HG03103 (cell line): ENCODE data around the gene MFAP4.
A peak's percentile ranks its signal among the peaks of the same experiment; 100 is the strongest.

Source experiments
- ATAC-seq: cut with Tn5 transposase; IDR thresholded peaks from one replicate; pipeline ENCODE4 v1.9.1; 2021; ENCODE audit warnings: low read depth; ENCODE audit not compliant: unreplicated experiment

Gene MFAP4

DNA sequence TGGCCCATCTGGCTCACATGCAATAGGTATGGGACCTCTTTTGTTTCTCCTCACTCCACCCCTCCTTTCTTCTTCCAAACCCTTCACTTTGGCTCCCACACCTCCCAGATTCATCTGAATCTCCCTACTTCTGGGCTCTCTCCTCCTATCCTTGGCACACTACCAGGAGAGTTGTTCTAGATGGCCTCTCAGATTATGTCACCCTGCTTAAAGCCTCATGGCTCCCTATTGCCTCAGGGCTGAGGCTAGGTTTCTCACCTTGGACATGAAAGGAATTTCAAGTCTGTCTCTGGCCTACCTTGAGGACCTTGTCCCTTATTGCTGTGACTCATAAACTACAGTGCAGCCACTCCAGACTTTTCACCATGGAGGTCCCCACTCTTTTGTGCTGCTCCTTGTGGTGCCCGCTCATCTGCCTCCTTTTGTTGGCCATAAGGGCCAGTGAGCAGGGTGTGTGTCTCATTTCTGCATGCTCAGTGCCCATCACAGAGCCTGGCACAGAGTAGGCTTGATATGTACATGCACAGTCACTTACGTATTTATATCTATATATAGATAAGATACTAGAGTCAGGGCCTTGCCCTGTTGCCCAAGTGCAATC lies 1.0 kb upstream of the MFAP4 start:
- no peak for ATAC-seq

DNA sequence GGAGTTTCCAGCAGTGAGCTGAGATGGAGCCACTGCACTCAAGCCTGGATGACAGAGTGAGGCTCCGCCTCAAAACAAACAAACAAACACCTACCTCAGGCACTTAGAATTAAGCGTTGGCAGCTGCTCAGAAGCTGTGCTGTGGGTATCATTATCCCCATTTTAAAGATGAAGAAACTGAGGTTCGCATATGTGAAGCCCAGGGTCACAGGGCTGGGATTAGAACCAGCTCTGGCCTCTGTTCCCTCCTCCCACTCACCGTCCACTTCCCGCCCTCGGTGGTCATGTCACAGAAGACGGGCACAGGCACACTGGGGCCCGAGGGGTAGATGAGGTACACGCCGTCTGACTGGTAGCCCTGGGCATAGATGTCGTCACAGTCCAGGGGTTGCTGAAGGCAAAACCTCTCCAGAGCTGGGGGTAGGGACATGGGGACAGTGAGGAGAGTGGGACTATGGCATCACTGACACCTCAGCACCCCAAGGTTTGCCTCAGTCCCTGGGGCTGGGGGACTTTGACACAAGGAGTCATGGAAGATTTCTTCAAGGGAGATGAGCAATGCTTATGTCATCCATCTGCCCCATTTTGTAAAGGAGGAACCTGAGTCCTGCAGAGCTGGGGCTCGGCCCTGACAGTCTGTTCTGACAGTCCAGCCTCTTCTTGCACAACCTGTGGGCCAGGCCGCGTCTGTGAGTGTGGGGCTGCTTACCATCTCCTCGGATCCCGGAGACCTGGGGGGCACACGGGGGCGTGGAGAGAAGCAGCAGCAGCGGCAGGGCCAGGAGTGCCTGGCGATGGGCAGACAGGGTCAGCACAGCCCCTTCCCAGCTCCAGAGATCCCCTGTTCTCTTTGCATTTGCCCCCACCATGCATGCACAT lies 700 bp downstream of the MFAP4 start:
- ATAC-seq: no peak

GRCh38 chr17:19385521-19385983 lies 1.4 kb downstream of the MFAP4 start:
- no peak for ATAC-seq

GRCh38 chr17:19384723-19385391 lies 2.1 kb downstream of the MFAP4 start:
- no peak for ATAC-seq

- no peak for ATAC-seq
Measured at GRCh38 chr17:19383681-19384470, 3.1 kb downstream of the MFAP4 start.

- ATAC-seq: no peak
Measured at GRCh38 chr17:19382531-19383444, 4.2 kb downstream of the MFAP4 start.

GRCh38 chr17:19381741-19382444 lies 5.1 kb downstream of the MFAP4 start:
- no peak for ATAC-seq

- ATAC-seq: no peak
Measured at GRCh38 chr17:19381361-19381740, 5.6 kb downstream of the MFAP4 start.

DNA sequence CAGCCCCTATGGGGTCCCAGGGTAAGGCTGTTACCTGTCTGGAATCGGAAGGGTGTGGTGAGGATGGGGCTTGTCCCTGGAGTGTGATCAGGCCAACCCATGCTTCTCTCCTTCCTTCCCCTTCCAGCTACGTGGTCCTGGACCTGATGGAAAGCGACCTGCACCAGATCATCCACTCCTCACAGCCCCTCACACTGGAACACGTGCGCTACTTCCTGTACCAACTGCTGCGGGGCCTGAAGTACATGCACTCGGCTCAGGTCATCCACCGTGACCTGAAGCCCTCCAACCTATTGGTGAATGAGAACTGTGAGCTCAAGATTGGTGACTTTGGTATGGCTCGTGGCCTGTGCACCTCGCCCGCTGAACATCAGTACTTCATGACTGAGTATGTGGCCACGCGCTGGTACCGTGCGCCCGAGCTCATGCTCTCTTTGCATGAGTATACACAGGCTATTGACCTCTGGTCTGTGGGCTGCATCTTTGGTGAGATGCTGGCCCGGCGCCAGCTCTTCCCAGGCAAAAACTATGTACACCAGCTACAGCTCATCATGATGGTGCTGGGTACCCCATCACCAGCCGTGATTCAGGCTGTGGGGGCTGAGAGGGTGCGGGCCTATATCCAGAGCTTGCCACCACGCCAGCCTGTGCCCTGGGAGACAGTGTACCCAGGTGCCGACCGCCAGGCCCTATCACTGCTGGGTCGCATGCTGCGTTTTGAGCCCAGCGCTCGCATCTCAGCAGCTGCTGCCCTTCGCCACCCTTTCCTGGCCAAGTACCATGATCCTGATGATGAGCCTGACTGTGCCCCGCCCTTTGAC lies 6.3 kb downstream of the MFAP4 start:
- no peak for ATAC-seq

- no peak for ATAC-seq
Measured at GRCh38 chr17:19379361-19380065, 7.5 kb downstream of the MFAP4 start.

GRCh38 chr17:19378416-19379360 lies 8.3 kb downstream of the MFAP4 start, which contains the start of gene MAPK7:
TSS of gene MAPK7 (plus strand) at chr17:19378498. CDS start at chr17:19378901, 403 bp downstream.
- ATAC-seq: peak; percentile 3

DNA sequence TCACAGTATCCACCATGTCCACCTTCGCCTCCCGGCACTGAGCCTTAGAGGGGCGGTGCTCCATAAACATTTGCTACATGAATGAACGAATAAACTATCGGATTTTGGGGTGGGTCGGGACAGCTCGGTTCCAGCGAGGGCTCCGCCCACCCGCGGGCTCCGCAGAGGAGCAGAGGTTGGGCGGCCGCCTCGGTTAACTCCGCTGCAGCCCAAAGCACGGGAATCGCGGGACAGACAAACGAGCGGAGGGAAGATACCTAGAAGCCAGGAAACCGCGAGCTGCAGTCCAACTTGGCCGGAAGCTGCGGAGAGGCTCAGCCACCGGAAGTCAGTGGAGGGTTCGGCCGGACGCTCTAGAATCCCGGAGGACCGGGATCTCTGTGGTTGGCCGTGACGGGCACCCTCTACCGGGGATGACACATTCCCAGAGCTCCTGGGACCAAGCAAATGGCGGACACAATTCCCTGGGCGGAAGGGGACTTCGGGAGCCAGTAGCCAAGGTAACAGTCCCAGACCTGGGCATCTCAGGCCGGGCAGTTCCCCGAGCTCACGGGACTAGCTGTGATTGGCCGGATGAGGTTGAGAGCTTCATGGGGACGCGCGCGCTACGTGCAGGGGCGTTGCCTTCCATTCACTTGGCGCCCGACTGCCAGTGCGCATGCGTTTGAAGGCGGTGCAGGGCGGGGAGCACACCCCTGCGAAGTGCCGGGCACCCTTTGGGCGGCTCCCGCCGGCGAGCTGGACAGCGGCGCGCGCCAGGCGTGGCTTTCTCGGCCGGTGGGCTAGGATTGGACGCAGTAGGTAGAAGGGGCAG lies 9.2 kb downstream of the MFAP4 start:
- ATAC-seq: peak; percentile 91

GRCh38 chr17:19376811-19377210 lies 10.2 kb downstream of the MFAP4 start:
- ATAC-seq: no peak

GRCh38 chr17:19375732-19376131 lies 11.3 kb downstream of the MFAP4 start:
- no peak for ATAC-seq

DNA sequence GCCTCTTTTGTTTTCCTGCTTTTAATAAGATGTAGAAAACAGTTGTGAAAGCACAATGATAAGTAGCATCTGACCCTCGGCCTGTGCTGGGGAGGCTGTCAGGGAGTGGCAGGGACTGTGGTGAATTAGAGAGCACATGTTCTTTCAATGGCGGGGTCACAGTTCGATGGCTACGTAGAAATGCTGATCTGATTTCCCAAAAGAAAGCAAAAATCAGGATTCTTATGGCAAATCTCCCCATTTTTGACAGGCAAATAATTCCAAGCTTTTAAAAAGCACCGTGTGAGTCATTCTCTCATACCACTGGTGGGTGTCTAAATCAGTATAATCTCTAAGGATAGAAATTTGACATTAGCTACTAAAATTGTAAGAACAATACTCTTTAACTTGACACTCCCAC lies 12.9 kb downstream of the MFAP4 start:
- no peak for ATAC-seq
